PC-3 (cell line): ENCODE measurements around the gene BTBD6.

Source experiments
- CTCF ChIP-seq: fragments of 300-600 bp; sonication (generic); conservative IDR thresholded peaks from 2 replicates; pipeline ENCODE4 v1.5.1; 2017; ENCODE audit warnings: antibody characterized with exemption, low read depth, mild to moderate bottlenecking, low read length
- EZH2 ChIP-seq: fragments of 300-600 bp; sonication (generic); IDR thresholded peaks from one replicate; pipeline ENCODE4 v1.6.1; 2017; ENCODE audit warnings: antibody characterized with exemption, mild to moderate bottlenecking, low read length; ENCODE audit not compliant: unreplicated experiment
- EZH2phosphoT487 ChIP-seq: fragments of 300-600 bp; sonication (generic); IDR thresholded peaks from 2 replicates; pipeline ENCODE4 v1.6.1; 2018; ENCODE audit warnings: mild to moderate bottlenecking, antibody characterized with exemption, low read length, borderline replicate concordance

GRCh38 chr14:105282098-105282725, 33.9 kb downstream of the BTBD6 start:
- TF ChIP-seq EZH2 (no peak), CTCF (0 out of 2 replicates have a peak, but pooled peaks have one; percentile 12), EZH2phosphoT487 (no peak)
